ENCODE results near the gene C12orf50.
A peak's percentile ranks its signal among the peaks of the same experiment; 100 is the strongest.

GRCh38 chr12:88035271-88035906 is 6.2 kb upstream of the C12orf50 start:
- TF ChIP-seq POLR2A (IDR thresholded peaks at IDR 0.05; ENCODE audit: extremely low read depth, insufficient read length), result peak; percentile 98
- TF ChIP-seq MYC (IDR thresholded peaks at IDR 0.05; ENCODE audit: low read depth, low read length), result peak; percentile 92
- TF ChIP-seq, protein P1, sequence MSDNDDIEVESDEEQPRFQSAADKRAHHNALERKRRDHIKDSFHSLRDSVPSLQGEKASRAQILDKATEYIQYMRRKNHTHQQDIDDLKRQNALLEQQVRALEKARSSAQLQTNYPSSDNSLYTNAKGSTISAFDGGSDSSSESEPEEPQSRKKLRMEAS (IDR thresholded peaks at IDR 0.05; ENCODE audit: low read depth, low read length), result peak; percentile 94
